Measurements from ENCODE around the gene RARRES2. TPM values are rescaled to one million over a fixed set of nuclear protein-coding genes. Genes with fewer than 3 reads are reported as not detected.
A peak's percentile ranks its signal among the peaks of the same experiment; 100 is the strongest.

The RARRES2 gene
- total and polyA plus RNA-seq, 2 of the 13 experiments (the other 11 are each of a cell fraction or from before 2014, with no cell fraction given) = 134 to 172 TPM

DNA sequence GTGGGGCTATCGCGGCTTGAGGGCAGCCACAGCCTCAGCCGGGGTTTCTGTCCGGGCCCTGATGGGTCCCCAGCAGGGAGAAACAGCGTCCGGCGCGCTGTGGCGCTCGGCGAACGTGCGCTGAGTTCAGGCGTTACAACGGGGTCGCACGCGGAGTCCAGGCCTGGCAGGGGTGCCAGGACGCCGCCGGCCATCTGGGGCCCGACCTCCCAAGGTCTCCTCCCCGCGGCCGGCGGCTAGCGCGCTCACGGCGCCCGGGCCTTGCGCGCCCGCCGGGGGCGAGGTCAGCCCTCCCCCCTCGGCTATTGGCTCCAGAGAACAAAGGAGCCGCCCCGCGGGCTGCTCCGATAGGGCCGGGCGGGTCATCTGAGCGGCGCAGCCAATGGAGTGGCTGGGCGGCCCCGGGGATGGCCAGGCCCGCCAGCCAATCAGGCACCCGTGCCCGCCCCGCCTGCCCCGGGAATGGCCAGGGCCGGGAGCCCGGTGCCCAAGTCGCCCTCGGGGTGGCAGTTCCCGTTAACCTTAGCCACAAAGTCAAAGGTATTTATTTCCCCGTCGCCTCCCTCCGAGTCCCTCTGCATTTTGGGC, 37.5 kb upstream of the RARRES2 start, which contains the start of gene ZNF775 (continued):
- TF ChIP-seq NONO (IDR thresholded peaks at IDR 0.05) = no peak
- TF ChIP-seq NONO (CRISPR knock-in tag; conservative IDR thresholded peaks at IDR 0.05) = peak; percentile 41; the same call in 1 of the 2 replicates
- TF ChIP-seq ZSCAN31 (CRISPR knock-in tag; IDR thresholded peaks at IDR 0.05; ENCODE audit: low read depth) = peak; percentile 48; the same call in 1 of the 2 replicates
- no peak for TF ChIP-seq IKZF1 (IDR thresholded peaks at IDR 0.05)
- no peak; the same call in 1 of the 2 replicates for TF ChIP-seq HIVEP1 (CRISPR knock-in tag; IDR thresholded peaks at IDR 0.05)
- no peak for TF ChIP-seq AKAP8 (CRISPR knock-in tag; IDR thresholded peaks at IDR 0.05)
- TF ChIP-seq ZNF281 (CRISPR knock-in tag; IDR thresholded peaks at IDR 0.05; ENCODE audit: borderline replicate concordance) = no peak
- TF ChIP-seq IRX3 (CRISPR knock-in tag; IDR thresholded peaks at IDR 0.05; ENCODE audit: borderline replicate concordance, low read depth) = no peak
- TF ChIP-seq PHF21A (CRISPR knock-in tag; IDR thresholded peaks at IDR 0.05) = peak; percentile 43
- no peak for TF ChIP-seq PRDM4 (CRISPR knock-in tag; IDR thresholded peaks at IDR 0.05; ENCODE audit: borderline replicate concordance)
- TF ChIP-seq HOXA9 (CRISPR knock-in tag; IDR thresholded peaks at IDR 0.05; ENCODE audit: borderline replicate concordance) = no peak
- no peak; the same call in 1 of the 2 replicates for TF ChIP-seq ZNF431 (CRISPR knock-in tag; IDR thresholded peaks at IDR 0.05; ENCODE audit: borderline replicate concordance, low read depth)
- TF ChIP-seq ZNF564 (CRISPR knock-in tag; IDR thresholded peaks at IDR 0.05) = no peak
- no peak for TF ChIP-seq ZFP36 (IDR thresholded peaks at IDR 0.05; ENCODE audit: borderline replicate concordance, low read depth, low read length, partially characterized antibody)
- TF ChIP-seq, protein P1, sequence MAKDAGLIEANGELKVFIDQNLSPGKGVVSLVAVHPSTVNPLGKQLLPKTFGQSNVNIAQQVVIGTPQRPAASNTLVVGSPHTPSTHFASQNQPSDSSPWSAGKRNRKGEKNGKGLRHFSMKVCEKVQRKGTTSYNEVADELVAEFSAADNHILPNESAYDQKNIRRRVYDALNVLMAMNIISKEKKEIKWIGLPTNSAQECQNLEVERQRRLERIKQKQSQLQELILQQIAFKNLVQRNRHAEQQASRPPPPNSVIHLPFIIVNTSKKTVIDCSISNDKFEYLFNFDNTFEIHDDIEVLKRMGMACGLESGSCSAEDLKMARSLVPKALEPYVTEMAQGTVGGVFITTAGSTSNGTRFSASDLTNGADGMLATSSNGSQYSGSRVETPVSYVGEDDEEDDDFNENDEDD (CRISPR knock-in tag; IDR thresholded peaks at IDR 0.05; ENCODE audit: borderline replicate concordance) = peak; percentile 26; the same call in 1 of the 2 replicates
- no peak for TF ChIP-seq ZNF598 (CRISPR knock-in tag; IDR thresholded peaks at IDR 0.05; ENCODE audit: borderline replicate concordance)
- no peak for TF ChIP-seq ZFP41 (CRISPR knock-in tag; IDR thresholded peaks at IDR 0.05; ENCODE audit: borderline replicate concordance)
- TF ChIP-seq PHF5A (CRISPR knock-in tag; IDR thresholded peaks at IDR 0.05; ENCODE audit: low read depth, unreplicated experiment) = peak; percentile 39
- TF ChIP-seq JARID2 (CRISPR knock-in tag; IDR thresholded peaks at IDR 0.05; ENCODE audit: insufficient replicate concordance) = no peak
- no peak for TF ChIP-seq ZNF569 (CRISPR knock-in tag; IDR thresholded peaks at IDR 0.05; ENCODE audit: borderline replicate concordance)
- TF ChIP-seq ZNF543 (CRISPR knock-in tag; IDR thresholded peaks at IDR 0.05) = no peak
- TF ChIP-seq ZFYVE20 (CRISPR knock-in tag; IDR thresholded peaks at IDR 0.05; ENCODE audit: borderline replicate concordance, low read depth) = no peak
- no peak; the same call in 1 of the 2 replicates for TF ChIP-seq ZNF746 (CRISPR knock-in tag; IDR thresholded peaks at IDR 0.05)
- TF ChIP-seq ZNF652 (CRISPR knock-in tag; IDR thresholded peaks at IDR 0.05; ENCODE audit: borderline replicate concordance, low read depth) = no peak
- TF ChIP-seq SCMH1 (CRISPR knock-in tag; IDR thresholded peaks at IDR 0.05; ENCODE audit: borderline replicate concordance) = no peak

All from HepG2 (cell line).